ENCODE data around the gene IL6R.

DNA sequence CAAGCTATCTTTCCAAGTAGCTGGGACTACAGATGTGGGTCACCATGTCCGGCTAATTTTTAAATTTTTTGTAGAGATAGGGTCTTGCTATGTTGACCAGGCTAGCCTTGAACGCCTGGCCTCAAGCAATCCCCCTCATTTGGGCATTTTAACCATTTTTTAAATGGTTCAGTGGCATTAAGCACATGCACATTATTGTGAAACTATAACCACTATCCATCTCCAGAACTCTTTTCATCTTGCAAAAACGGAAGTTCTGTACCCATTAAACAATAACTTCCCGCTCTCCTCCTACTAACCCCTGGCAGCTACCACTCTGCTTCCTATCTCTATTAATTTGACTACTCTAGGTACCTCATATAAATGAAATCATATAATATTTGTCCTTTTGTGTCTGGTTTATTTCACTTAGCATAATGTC is 4.8 kb upstream of the IL6R start:
- TF ChIP-seq POLR2A (IDR thresholded peaks at IDR 0.05) (no peak), EP300 (IDR thresholded peaks at IDR 0.05) (no peak), POLR2AphosphoS5 (IDR thresholded peaks at IDR 0.05) (no peak)
- TF ChIP-seq, protein P1, sequence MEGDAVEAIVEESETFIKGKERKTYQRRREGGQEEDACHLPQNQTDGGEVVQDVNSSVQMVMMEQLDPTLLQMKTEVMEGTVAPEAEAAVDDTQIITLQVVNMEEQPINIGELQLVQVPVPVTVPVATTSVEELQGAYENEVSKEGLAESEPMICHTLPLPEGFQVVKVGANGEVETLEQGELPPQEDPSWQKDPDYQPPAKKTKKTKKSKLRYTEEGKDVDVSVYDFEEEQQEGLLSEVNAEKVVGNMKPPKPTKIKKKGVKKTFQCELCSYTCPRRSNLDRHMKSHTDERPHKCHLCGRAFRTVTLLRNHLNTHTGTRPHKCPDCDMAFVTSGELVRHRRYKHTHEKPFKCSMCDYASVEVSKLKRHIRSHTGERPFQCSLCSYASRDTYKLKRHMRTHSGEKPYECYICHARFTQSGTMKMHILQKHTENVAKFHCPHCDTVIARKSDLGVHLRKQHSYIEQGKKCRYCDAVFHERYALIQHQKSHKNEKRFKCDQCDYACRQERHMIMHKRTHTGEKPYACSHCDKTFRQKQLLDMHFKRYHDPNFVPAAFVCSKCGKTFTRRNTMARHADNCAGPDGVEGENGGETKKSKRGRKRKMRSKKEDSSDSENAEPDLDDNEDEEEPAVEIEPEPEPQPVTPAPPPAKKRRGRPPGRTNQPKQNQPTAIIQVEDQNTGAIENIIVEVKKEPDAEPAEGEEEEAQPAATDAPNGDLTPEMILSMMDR (IDR thresholded peaks at IDR 0.05): no peak

Data from suprapubic skin (tissue), 4 donors.